GM06990 (cell line): ENCODE results near the gene VPS26A.

Source experiments
- DNase-seq: peaks from one replicate; pipeline ENCODE4 v3.0.0-alpha.2; 2011; ENCODE audit not compliant: insufficient read length; ENCODE audit errors: extremely low read depth
- H3K27me3 ChIP-seq: replicated peaks from 2 replicates; pipeline ENCODE4 v1.6.0; 2011; ENCODE audit warnings: low read length; ENCODE audit not compliant: control insufficient read depth, insufficient read depth
- H3K36me3 ChIP-seq: 2 replicates; pipeline ENCODE4 v1.5.1; 2011; ENCODE audit warnings: low read length; ENCODE audit not compliant: control insufficient read depth, insufficient read depth
- H3K4me3 ChIP-seq: replicated peaks from 2 replicates; pipeline ENCODE4 v1.5.1; 2011; ENCODE audit warnings: low read depth, mild to moderate bottlenecking, control low read depth, low read length
- CTCF ChIP-seq: IDR thresholded peaks from 2 replicates; pipeline ENCODE4 v1.5.1; 2011; ENCODE audit warnings: low read length, control low read depth, mild to moderate bottlenecking, inconsistent platforms; ENCODE audit not compliant: insufficient read depth, poor library complexity, severe bottlenecking

The VPS26A gene

GRCh38 chr10:69123747-69124562 is at the start of gene VPS26A:
TSS of gene VPS26A (plus strand) at chr10:69124178. CDS start at chr10:69124278, 100 bp downstream.
- peak; percentile 98 for DNase-seq
- Histone ChIP-seq H3K4me3 (peak within 1 kb of the TSS; percentile 97), H3K27me3 (no peaks in the 10 kb centered on the region), H3K36me3 (no peaks in the 10 kb centered on the region)
- TF ChIP-seq CTCF: peak; percentile 50

GRCh38 chr10:69074532-69074931 is 49.4 kb upstream of the VPS26A start:
- no peak for DNase-seq
- TF ChIP-seq CTCF: no peak
- no peaks in the 10 kb centered on the region for H3K27me3 ChIP-seq
- H3K36me3 ChIP-seq: no peaks in the 10 kb centered on the region
- no peak overlapping the region for H3K4me3 ChIP-seq

GRCh38 chr10:69075431-69075830 is 48.5 kb upstream of the VPS26A start:
- H3K4me3 ChIP-seq: no peak overlapping the region
- no peaks in the 10 kb centered on the region for H3K27me3 ChIP-seq
- no peaks in the 10 kb centered on the region for H3K36me3 ChIP-seq
- DNase-seq: no peak
- no peak for TF ChIP-seq CTCF

GRCh38 chr10:69078311-69078710 is 45.7 kb upstream of the VPS26A start:
- Histone ChIP-seq H3K36me3 (no peaks in the 10 kb centered on the region), H3K27me3 (no peaks in the 10 kb centered on the region), H3K4me3 (no peak overlapping the region)
- TF ChIP-seq CTCF: no peak
- DNase-seq: no peak

- Histone ChIP-seq H3K4me3 (no peak overlapping the region), H3K27me3 (no peaks in the 10 kb centered on the region), H3K36me3 (no peaks in the 10 kb centered on the region)
- DNase-seq: no peak
- TF ChIP-seq CTCF: no peak
Observed at GRCh38 chr10:69080226-69080625, 43.8 kb upstream of the VPS26A start.
